ENCODE data around the gene FBN2.
A peak's percentile ranks its signal among the peaks of the same experiment; 100 is the strongest.

DNA sequence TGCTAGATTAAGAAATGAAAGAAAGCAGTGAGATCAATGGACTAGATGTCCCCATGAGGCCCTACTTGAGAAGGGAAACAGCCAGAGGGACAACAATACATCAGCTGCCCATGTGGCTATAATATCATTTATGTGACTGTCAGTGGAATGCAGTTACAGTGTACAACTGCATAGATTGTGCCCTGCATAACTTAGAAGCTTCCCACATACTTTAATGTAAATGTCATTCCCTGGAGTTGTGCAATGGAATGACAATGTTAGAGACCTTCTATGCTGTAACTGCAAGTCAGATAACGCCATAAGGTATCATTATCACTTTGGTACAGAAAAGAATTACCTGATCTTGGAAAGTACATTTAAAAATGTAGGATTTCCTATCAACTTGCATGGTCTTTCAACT, 67.4 kb downstream of the FBN2 start:
- TF ChIP-seq, protein P1, sequence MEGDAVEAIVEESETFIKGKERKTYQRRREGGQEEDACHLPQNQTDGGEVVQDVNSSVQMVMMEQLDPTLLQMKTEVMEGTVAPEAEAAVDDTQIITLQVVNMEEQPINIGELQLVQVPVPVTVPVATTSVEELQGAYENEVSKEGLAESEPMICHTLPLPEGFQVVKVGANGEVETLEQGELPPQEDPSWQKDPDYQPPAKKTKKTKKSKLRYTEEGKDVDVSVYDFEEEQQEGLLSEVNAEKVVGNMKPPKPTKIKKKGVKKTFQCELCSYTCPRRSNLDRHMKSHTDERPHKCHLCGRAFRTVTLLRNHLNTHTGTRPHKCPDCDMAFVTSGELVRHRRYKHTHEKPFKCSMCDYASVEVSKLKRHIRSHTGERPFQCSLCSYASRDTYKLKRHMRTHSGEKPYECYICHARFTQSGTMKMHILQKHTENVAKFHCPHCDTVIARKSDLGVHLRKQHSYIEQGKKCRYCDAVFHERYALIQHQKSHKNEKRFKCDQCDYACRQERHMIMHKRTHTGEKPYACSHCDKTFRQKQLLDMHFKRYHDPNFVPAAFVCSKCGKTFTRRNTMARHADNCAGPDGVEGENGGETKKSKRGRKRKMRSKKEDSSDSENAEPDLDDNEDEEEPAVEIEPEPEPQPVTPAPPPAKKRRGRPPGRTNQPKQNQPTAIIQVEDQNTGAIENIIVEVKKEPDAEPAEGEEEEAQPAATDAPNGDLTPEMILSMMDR (conservative IDR thresholded peaks at IDR 0.05; ENCODE audit: low read depth, low read length), result no peak
- TF ChIP-seq POLR2A (IDR thresholded peaks at IDR 0.05; ENCODE audit: low read depth, low read length) (no peak), MAZ (IDR thresholded peaks at IDR 0.05; ENCODE audit: borderline replicate concordance, low read depth, low read length) (no peak), SMC3 (IDR thresholded peaks at IDR 0.05; ENCODE audit: low read depth, low read length) (no peak), CEBPB (IDR thresholded peaks at IDR 0.05; ENCODE audit: low read depth, low read length) (peak; percentile 96), BHLHE40 (IDR thresholded peaks at IDR 0.05; ENCODE audit: low read depth, low read length) (no peak), CHD1 (IDR thresholded peaks at IDR 0.05; ENCODE audit: low read depth, low read length) (no peak), NFE2L2 (IDR thresholded peaks at IDR 0.05; ENCODE audit: low read depth, low read length) (no peak)
- TF ChIP-seq, protein P2, sequence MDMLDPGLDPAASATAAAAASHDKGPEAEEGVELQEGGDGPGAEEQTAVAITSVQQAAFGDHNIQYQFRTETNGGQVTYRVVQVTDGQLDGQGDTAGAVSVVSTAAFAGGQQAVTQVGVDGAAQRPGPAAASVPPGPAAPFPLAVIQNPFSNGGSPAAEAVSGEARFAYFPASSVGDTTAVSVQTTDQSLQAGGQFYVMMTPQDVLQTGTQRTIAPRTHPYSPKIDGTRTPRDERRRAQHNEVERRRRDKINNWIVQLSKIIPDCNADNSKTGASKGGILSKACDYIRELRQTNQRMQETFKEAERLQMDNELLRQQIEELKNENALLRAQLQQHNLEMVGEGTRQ (IDR thresholded peaks at IDR 0.05; ENCODE audit: low read depth, low read length), result no peak
- TF ChIP-seq, protein P3, sequence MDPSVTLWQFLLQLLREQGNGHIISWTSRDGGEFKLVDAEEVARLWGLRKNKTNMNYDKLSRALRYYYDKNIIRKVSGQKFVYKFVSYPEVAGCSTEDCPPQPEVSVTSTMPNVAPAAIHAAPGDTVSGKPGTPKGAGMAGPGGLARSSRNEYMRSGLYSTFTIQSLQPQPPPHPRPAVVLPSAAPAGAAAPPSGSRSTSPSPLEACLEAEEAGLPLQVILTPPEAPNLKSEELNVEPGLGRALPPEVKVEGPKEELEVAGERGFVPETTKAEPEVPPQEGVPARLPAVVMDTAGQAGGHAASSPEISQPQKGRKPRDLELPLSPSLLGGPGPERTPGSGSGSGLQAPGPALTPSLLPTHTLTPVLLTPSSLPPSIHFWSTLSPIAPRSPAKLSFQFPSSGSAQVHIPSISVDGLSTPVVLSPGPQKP (IDR thresholded peaks at IDR 0.05; ENCODE audit: borderline replicate concordance, low read depth, low read length), result no peak
